ENCODE measurements around the gene STAU1.
"Not testable (repeated sequence)": the region's sequence is repeated elsewhere in the genome, so short reads cannot be mapped to it uniquely, and the experiment has no call there.

STAU1 gene, protein sequence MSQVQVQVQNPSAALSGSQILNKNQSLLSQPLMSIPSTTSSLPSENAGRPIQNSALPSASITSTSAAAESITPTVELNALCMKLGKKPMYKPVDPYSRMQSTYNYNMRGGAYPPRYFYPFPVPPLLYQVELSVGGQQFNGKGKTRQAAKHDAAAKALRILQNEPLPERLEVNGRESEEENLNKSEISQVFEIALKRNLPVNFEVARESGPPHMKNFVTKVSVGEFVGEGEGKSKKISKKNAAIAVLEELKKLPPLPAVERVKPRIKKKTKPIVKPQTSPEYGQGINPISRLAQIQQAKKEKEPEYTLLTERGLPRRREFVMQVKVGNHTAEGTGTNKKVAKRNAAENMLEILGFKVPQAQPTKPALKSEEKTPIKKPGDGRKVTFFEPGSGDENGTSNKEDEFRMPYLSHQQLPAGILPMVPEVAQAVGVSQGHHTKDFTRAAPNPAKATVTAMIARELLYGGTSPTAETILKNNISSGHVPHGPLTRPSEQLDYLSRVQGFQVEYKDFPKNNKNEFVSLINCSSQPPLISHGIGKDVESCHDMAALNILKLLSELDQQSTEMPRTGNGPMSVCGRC

DNA sequence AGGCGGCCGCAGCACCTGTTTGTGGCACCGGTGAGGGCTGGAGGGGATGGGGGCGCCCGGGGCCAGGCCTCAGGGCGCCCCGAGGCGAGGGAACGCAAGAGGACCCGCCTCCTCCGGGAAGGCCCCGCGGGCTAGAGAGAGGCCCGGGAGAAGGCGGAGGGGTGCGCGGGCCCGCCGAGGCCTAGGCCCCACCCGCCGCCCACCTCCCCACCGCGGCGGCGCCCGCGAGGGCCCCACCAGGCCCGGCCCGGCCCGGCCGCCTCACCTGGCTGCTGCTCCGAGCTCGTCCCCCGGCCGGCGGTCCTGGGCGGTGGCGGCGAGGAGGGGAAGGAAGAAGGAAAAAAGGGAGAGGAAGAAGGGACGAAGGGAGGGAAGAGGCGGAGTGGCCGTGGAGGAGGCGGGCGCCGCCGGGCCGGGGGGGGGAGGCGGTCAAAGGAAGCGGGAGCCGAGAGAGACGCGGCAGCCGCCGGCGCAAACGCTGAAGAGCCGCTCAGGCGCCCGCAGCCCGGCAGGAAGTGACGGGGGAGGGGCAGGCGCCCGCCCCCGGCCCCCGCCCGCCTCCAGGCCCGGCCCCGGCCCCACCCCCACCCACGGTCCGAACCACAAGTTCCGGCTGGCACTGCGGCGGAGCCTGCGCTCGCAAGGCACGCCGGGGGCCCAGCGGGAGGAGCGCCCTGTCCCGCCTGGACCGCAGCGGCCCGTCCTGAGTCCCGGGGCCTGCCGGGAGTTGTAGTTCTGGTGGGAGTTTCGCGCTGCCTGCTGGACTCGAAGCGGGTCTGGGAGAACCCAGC is at the start of gene STAU1:
Gene STAU1, minus strand, starts transcription at position 484 of the 791 bp plus-strand sequence. CDS start 22,133 bp downstream, outside the sequence.
- peak; percentile 75 to 94 for DNase-seq

DNA sequence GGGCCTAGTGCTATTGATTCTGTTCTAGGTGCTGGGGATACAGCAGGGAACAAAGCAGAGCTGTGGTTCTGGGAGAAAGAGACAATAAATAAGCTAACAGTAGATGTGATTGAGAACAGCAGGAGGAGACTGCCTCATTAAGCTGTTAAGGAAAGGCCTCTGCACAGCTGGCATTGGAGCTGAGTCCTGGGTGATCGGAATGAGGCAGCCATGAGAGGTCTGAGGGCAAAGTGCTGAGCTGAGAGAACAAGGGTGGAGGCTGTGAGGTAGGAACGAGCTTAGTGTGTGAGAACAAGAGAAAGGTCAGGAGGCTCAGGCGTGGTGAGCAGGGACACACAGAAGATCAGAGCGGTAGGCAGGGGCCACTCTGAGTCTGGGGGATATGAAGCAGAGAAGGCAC is 49.4 kb upstream of the STAU1 start:
- no peak for DNase-seq

DNA sequence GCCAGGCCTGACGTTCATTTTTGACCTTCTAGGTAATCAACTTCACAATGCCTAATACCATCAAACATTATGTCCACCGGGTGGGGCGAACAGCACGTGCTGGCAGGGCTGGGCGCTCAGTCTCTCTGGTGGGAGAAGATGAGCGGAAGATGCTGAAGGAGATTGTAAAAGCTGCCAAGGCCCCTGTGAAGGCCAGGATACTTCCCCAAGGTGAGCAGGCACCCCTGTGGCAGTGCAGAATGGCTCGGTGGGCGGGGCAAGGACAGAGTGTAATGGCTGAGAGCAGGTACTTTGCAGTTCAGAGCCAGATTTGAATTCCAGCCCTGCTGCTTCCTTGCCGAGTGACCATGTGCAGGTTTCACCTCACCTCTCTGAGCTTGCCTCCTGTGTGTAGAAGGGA is 48.2 kb upstream of the STAU1 start:
- no peak for DNase-seq

DNA sequence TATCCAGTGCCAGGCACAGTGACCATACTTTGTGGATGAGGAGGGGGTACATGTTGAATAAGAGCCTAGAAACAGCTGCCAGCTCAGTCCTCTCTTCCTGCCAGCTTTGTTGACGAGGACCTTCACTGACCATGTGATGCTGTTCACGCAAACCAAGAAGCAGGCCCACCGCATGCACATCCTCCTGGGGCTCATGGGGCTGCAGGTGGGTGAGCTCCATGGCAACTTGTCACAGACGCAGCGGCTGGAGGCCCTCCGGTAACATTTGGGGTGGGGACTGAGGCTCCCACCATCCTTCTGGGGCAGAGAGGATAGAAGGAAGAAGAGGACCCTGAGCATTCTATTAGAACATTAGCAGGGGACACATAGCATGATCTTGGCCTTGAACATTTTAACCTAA is 46.7 kb upstream of the STAU1 start:
- DNase-seq = no peak

DNA sequence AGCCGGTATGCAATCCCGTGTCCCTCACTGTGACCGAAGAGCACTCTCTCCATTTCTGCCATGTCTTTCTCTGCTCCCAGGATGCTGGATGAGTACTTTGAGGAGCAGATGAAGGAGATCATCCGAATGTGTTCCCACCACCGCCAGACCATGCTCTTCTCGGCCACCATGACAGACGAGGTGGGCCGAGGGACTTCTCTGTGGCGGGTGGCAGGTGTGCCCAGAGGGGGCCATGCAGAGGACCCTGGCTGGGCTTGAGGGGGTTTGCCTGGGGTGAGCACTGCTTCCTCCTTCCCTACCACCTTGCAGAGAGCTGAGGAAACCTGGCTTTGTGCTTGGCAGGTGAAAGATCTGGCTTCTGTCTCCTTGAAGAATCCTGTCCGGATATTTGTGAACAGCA is 45.1 kb upstream of the STAU1 start:
- no peak for DNase-seq

DNA sequence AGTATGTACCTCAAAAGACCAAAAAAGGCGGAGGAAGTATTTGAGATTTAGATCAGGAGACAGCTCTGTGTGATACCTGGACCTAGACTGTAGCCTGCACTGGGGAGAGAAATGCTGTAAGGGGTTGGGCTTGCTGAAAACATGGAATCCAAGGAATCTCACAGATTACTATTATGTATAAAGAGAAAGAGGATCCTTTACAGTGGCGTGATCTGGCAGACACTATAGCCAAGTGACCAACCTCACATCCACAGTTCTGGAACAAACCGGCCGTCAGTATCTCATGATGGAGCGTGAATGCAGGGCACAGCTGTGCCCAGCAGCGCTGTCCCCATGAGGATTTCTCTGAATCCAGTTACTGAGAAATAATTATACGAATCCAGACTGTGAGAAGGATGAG is 43.3 kb upstream of the STAU1 start:
- DNase-seq = no peak

DNA sequence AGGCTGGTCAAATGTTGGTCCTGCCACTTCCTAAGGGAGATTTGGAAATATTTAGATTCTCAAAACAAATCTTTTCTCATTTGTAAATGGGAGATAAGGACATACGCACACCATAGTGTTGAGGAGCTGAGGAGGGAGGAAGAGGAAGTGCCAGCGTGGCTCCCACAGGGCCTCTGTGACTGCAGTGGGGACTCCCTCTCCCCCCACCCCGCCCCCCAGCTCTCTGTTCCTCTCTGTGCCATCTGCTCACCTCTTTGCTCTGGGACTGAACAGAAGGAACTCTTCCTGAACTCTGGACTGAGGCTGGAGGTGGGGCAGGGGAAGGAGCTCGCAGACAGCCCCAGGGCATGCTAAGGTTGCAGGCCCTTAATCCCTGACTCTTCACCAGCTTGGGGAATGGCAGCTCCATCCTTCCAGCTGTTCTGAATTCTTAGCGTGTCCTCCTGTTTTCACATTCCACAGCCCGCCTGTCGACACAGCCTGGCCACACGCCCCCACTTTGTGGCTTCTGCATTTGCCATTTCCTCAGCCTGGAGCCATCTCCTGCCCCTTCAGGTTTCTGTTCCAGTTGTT is 42.5 kb upstream of the STAU1 start:
- no peak for DNase-seq

DNA sequence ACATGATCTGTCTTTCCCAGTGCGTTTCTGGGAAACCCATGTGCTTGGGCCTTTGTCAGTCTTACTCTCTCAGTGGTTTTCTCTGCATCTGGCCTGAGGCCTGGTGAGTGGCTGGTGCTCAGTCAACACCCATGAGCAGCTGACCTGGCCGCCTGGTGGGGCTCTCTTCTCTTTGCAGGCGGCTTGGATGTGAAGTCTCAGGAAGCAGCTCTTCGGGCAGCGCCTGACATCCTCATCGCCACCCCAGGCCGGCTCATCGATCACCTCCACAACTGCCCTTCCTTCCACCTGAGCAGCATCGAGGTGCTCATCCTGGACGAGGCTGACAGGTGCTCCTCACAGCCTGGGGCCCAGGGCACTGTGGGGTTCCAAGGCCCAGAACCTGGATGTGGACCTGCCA is 41.9 kb upstream of the STAU1 start:
- peak; percentile 41 to 72 for DNase-seq

DNA sequence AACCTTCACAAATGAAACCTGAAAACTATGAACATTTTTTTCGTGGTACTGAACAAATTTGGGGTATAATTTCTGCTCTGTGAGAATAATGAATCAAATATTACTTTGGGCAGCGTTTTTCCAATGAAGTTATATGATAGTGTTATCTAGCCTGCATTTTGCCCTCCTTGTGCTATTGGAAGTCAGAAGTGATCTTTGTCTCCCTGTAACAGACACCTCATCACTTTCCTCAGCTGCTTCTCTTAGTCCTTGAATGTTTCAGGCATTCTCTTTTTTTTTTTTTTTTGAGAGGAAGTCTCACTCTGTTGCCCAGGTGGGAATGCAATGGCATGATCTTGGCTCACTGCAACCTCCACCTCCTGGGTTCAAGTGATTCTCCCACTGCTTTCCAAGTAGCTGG is 41.2 kb upstream of the STAU1 start:
- no peak for DNase-seq

DNA sequence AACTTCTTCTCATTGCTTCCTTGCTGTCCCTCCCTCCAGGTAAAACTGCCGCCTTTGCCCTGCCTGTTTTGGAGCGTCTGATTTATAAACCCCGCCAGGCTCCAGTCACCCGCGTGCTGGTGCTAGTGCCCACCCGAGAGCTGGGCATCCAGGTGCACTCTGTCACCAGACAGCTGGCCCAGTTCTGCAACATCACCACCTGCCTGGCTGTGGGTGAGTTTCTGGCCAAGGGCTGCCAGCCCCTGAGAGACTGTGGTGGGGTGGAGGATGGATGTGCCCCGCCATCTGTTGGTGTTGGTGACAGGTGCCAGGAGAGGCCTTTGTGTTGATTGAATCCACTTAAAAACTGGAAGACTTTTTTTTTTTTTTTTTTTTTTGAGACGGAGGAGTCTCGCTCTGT is 40.5 kb upstream of the STAU1 start:
- DNase-seq = peak in 1 of 2 experiments; percentile 4

DNA sequence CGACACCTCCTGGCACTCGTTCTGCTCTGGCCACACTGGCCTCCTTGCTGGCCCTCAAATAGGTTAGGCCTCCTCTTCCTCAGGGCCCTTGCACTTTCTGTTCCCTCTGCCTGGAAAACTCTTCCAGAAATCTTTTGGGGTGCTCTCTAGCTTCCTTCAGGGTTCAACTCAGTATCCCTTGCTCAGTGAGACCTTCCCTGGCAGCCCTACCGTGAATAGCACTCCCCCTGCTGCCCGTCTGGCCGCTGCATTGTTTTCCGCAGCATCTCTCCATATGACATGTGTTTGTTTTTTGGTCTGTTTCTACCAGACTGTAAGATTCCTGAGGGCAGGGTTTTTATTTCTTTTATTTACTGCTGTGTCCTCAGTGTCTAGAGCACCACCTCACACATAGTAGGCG is 37.8 kb upstream of the STAU1 start:
- DNase-seq = no peak

DNA sequence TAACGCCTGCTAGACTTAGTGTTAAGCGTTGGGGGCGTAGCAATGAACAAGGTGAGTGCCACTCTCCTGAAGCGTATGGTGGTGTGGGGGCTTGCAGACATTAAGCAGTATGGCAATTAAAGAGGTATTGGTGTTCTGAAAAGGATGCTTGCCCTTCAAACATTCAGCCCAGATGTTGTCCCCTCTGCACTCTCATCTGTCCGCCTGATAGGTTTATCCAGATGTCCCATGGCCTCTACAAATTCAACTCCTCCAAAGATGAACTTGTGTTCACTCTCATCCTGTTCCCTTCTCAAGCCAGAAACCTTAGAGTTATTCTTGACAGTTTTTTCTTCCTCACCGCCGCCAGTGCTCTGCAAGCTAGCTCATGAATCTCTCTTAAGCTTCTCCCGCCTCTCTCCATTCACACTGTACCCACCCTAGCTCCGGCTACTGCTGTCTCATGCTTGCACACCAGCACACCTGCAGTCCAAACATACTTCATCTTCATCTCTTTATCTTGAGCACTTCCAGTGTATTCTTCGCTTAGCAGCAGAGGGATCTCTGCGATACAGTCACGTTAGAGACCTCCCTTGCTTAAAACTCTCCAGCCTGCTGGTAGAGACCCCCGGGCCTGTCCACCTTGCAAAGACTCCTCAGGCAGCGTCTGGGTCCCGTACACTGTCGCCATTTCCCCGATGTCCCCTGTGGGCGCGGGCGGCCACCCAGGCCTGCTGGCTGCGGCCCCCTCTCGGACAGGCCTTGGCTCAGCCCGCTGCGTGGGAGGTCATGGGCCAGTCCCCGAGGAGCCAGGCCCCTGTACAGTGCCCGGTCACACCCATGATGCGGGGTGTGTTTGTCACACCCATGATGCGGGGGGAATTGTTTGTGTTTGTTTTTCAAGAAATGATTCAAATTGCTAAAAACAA is 32.0 kb upstream of the STAU1 start:
- DNase-seq = no peak

DNA sequence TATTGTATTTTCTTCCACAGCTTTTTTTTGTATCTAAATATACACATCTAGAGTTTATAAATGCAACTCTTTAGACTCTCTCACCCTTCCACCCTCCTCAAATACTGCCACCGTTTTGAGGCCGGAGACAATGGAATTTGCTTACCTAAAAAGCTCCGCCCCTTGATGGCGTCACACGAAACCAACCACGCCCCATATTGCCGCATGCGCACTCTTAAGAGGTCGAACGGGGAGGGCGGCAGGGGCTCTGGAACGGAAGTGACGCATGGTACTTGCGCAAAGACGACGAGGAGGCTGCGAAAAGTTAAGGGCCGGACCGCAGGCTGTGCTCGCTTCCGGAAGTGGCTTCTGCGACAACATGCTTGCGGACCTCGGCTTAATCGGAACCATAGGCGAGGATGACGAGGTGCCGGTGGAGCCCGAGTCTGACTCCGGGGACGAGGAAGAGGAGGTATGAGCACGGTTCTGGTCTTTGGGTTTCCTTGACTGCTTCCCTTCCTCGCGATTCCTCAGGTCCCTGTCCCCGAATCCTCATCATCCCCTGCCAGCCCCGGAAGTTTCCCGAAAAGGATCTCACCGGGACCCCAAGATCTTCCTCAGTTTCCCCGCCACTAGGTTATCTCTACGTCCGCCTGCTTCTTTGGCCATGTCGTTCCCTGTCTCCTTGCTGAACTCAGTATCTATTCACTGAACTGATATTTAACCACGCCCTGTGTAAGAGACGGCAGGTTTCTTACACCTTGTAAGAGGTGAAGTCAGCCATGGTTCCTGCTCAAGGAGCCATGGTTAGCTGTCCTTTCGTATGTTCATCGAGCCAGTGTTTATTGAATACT is 31.2 kb upstream of the STAU1 start, which contains the start of gene DDX27:
Gene DDX27, plus strand, starts transcription at position 326 of the 833 bp plus-strand sequence. Its CDS starts 33 bp downstream, at position 359.
- DNase-seq = peak; percentile 93 to 97

DNA sequence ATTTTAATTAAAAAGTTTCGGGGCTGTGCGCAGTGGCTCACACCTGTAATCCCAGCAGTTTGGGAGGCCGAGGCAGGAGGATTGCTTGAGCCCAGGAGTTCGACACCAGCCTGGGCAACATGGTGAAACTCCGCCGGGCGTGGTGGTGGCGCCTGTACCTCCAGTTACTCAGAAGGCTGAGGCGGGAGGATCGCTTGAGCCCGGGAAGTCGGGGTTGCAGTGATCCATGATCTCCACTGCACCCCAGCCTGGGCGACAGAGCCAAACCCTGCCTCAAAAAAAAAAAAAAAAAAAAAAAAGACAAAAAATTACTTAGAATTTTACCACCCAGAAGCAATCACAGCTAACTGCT is 30.6 kb upstream of the STAU1 start:
- not testable (repeated sequence) for DNase-seq

DNA sequence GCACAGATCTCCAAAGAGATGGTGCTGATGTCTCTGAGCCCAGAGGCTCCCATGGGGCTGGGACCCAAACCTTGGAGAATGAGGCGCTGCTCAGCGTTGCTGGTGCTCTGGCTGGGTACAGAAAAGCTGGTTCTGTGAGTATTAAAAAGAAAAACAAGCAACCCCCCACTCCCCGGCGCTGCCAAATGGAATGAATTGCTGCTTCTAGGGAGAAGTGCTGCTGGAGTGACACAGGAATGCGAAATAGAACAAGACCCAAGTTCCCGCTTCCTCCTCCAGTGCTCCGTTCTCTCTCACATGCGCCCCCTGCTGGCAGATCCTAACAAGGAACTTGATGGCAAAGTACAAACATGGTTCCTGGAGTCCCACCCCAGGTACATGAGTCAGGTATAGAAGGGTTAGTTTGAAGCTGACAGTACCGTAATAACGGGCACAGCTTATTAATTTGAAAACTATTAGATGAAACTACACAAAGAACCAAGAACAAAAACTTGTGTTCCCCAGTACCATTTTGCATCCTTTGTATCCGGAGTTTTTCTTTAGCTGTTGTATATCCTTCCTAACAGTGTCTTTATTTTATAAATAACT is 29.0 kb upstream of the STAU1 start:
- peak; percentile 68 to 83 for DNase-seq

DNA sequence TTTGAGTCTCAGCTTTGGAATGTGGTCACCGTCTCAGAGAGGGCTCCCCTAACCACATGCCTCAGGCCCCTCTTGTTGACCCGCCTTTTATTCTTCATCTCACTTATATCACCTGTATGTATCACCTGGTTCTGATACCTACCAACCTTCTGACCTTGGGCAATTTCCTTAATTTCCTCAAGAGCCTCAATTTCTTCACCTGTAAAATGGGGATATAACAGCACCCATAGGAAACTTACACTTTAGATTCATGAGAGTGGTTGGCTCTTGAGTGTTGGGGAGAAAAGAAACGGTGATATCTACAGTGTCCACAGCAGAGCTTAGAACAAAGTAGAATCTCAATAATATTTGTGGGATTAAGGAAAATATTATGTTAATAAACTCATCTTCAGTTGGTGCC is 27.1 kb upstream of the STAU1 start:
- no peak for DNase-seq

DNA sequence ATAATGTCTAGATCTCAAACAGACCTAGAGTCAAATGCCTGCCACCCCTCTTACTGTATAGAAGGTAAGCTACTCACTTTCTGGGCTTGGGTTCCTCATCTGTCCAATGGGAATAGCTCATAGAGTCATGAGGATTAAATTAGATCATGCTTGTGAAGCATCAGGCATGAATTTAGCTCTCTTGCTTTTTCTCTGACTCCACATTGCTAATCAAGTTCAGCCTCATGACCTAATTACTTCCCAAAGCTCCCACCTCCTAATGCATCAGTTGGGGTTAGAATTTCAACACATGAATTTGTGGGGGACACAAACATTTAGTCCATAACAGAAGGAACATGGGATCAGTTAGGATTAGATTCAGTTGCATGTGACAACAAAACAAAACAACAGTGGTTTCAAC is 26.4 kb upstream of the STAU1 start:
- DNase-seq = no peak

DNA sequence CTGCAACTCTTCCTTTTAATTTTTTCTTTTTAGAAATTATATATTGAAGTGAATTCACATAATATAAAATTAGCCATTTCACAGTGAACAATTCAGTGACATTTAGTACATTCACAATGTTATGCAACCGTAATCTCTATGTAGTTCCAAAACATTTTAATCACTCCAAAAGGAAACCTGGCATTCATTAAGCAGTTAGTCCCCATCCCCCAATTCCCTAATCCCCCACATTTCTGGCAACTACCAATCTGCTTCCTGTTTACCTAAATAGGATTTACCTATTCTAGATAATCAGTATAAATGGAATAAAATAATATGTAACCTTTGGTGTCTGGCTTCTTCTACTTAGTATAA is 22.6 kb upstream of the STAU1 start:
- DNase-seq = no peak

DNA sequence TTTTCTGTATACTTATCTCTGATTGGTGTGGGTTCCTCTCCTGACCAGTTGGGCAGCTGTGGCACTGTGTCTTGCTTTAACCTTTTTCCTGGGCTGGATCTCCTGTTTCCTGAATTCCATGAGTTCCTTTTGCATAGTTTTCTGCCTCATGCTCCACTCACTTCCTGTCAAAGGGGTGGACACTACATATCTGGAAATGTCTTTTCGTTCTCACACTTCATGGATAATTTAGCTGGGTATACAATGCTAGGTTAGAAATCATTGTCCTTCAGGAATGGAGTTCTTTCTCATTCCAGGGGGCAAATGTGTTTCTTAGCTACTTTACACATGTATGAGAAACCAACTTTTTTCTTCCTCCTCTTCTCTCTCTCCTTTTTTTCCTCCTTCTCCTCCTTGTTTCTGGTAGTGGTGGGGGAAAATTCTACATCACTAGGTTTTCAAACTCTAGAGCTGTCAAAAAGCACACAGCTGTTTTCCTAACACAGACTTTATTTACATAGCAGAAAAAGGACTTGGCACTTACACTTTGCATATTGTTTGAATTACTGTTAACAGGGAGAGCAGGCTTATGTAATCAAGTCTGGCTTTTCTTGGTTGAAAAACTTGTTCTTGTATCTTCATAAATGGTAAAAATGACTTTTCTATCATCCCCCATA is 22.1 kb upstream of the STAU1 start:
- DNase-seq = no peak

DNA sequence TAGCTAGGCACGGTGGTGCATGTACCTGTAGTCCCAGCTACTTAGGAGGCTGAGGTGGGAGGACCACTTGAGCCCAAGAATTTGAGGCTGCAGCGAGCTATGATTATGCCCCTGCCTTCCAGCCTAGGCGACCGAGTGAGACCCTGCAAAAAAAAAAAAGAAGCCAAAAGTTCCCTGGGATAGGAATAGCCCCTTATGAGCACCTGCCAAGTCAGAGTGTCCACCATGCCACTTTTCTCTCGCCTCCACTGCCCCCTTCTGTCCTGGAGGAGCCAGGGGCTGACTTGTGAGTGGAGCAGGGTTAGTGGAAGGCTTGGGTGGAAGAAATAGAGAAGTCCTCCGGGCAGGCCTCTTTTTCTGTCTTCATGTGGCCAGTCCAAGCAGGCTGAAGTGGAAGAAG is 18.9 kb upstream of the STAU1 start:
- no peak for DNase-seq

DNA sequence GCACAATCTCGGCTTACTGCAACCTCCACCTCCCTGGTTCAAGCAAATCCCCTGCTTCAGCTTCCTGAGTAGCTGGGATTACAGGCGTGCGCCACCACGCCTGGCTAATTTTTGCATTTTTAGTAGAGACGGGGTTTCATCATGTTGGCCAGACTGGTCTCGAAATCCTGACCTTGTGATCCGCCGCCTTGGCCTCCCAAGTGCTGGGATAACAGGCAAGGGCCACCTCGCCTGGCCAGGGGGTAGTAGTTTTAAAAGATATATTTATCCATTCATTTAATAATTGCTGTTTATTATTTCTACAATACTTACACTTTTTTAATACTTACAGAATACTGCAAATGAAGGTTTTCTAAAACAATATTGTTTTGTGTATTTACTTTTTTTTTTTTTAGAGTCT is 15.6 kb upstream of the STAU1 start:
- no peak for DNase-seq
